H9 (cell line): ENCODE results near the gene UVRAG. TPM values are rescaled to one million over a fixed set of nuclear protein-coding genes. Genes with fewer than 3 reads are reported as not detected.

Source experiments
- DNase-seq: peaks from one replicate; pipeline ENCODE4 v3.0.0-alpha.2; 2017
- H2AFZ ChIP-seq: one replicate; pipeline ENCODE4 v1.6.1; 2013; ENCODE audit warnings: mild to moderate bottlenecking, low read length, control low read depth, moderate library complexity
- H2AK5ac ChIP-seq: 2 replicates; pipeline ENCODE4 v1.6.1; 2013; ENCODE audit warnings: low read length, control low read depth, mixed read lengths; ENCODE audit not compliant: insufficient read length
- H2BK120ac ChIP-seq: one replicate; pipeline ENCODE4 v1.6.1; 2013; ENCODE audit warnings: low read depth, mild to moderate bottlenecking, low read length, control low read depth, inconsistent platforms; ENCODE audit not compliant: poor library complexity, severe bottlenecking
- H2BK12ac ChIP-seq: 2 replicates; pipeline ENCODE4 v1.6.1; 2013; ENCODE audit warnings: low read length, control low read depth, mixed read lengths, low read depth; ENCODE audit not compliant: insufficient read length
- H2BK15ac ChIP-seq: 2 replicates; pipeline ENCODE4 v1.6.1; 2013; ENCODE audit warnings: low read depth, low read length, control low read depth
- H2BK20ac ChIP-seq: one replicate; pipeline ENCODE4 v1.6.1; 2013; ENCODE audit warnings: low read depth, mild to moderate bottlenecking, low read length, control low read depth, inconsistent platforms; ENCODE audit not compliant: poor library complexity, severe bottlenecking
- H2BK5ac ChIP-seq: 2 replicates; pipeline ENCODE4 v1.6.1; 2013; ENCODE audit warnings: low read length, control low read depth, mixed read lengths; ENCODE audit not compliant: insufficient read length
- H3K14ac ChIP-seq: 2 replicates; pipeline ENCODE4 v1.6.1; 2013; ENCODE audit warnings: low read length, control low read depth; ENCODE audit not compliant: insufficient read depth
- H3K18ac ChIP-seq: 2 replicates; pipeline ENCODE4 v1.6.1; 2013; ENCODE audit warnings: low read depth, mild to moderate bottlenecking, mixed read lengths, low read length, control low read depth; ENCODE audit not compliant: insufficient read length
- H3K23ac ChIP-seq: 2 replicates; pipeline ENCODE4 v1.6.1; 2013; ENCODE audit warnings: low read length, control low read depth, mixed read lengths, low read depth; ENCODE audit not compliant: insufficient read length
- H3K23me2 ChIP-seq: 2 replicates; pipeline ENCODE4 v1.6.1; 2013; ENCODE audit warnings: low read depth, mild to moderate bottlenecking, mixed read lengths, low read length, control low read depth; ENCODE audit not compliant: insufficient read length, poor library complexity, severe bottlenecking
- H3K27ac ChIP-seq: 2 replicates; pipeline ENCODE4 v1.5.1; 2013; ENCODE audit warnings: low read length, control low read depth, mixed read lengths, low read depth; ENCODE audit not compliant: insufficient read length
- H3K27me3 ChIP-seq: 2 replicates; pipeline ENCODE4 v1.6.1; 2013; ENCODE audit warnings: low read length, control low read depth, inconsistent platforms; ENCODE audit not compliant: insufficient read depth
- H3K4ac ChIP-seq: 2 replicates; pipeline ENCODE4 v1.6.1; 2013; ENCODE audit warnings: low read depth, mild to moderate bottlenecking, control low read depth, inconsistent platforms, low read length, moderate library complexity
- H3K4me1 ChIP-seq: 2 replicates; pipeline ENCODE4 v1.6.1; 2013; ENCODE audit warnings: low read length, control low read depth, inconsistent platforms; ENCODE audit not compliant: insufficient read depth
- H3K4me2 ChIP-seq: 2 replicates; pipeline ENCODE4 v1.6.1; 2013; ENCODE audit warnings: low read length, control low read depth, mixed read lengths; ENCODE audit not compliant: insufficient read length, insufficient read depth
- H3K56ac ChIP-seq: 2 replicates; pipeline ENCODE4 v1.6.1; 2013; ENCODE audit warnings: low read depth, mild to moderate bottlenecking, mixed read lengths, low read length, control low read depth; ENCODE audit not compliant: insufficient read length
- H3K79me1 ChIP-seq: 2 replicates; pipeline ENCODE4 v1.6.1; 2013; ENCODE audit warnings: low read depth, mild to moderate bottlenecking, moderate library complexity, low read length, control low read depth, inconsistent platforms; ENCODE audit not compliant: insufficient read depth, poor library complexity, severe bottlenecking
- H3K79me2 ChIP-seq: 2 replicates; pipeline ENCODE4 v1.6.1; 2013; ENCODE audit warnings: low read length, control low read depth, inconsistent platforms; ENCODE audit not compliant: insufficient read depth
- H3K9ac ChIP-seq: 2 replicates; pipeline ENCODE4 v1.6.1; 2013; ENCODE audit warnings: low read length, control low read depth, mixed read lengths; ENCODE audit not compliant: insufficient read length; ENCODE audit errors: extremely low read depth
- H3K9me3 ChIP-seq: one replicate; pipeline ENCODE4 v1.6.1; 2013; ENCODE audit warnings: low read depth, low read length, inconsistent platforms; ENCODE audit not compliant: control insufficient read depth
- H3T11ph ChIP-seq: one replicate; pipeline ENCODE4 v1.6.1; 2013; ENCODE audit warnings: mild to moderate bottlenecking, low read length, control low read depth, inconsistent platforms
- H4K20me1 ChIP-seq: one replicate; pipeline ENCODE4 v1.6.1; 2013; ENCODE audit not compliant: control insufficient read depth, insufficient read length, insufficient read depth
- H4K5ac ChIP-seq: 2 replicates; pipeline ENCODE4 v1.6.1; 2013; ENCODE audit warnings: low read depth, mild to moderate bottlenecking, mixed read lengths, low read length, control low read depth; ENCODE audit not compliant: insufficient read length
- H4K8ac ChIP-seq: replicated peaks from 2 replicates; pipeline ENCODE4 v1.6.1; 2013; ENCODE audit warnings: low read length, control low read depth, mixed read lengths, low read depth; ENCODE audit not compliant: insufficient read length
- H4K91ac ChIP-seq: 2 replicates; pipeline ENCODE4 v1.6.1; 2013; ENCODE audit warnings: low read depth, mild to moderate bottlenecking, moderate library complexity, mixed read lengths, low read length, control low read depth; ENCODE audit not compliant: insufficient read length
- H3K27ac Mint-ChIP-seq, 3 experiments: 2 replicates in 2 of 3; 3 replicates in 1 of 3; pipeline ENCODE4 v1.8.0; 2020 to 2021; ENCODE audit warnings: mixed read lengths in 3 of 3, mild to moderate bottlenecking in 1 of 3, moderate library complexity in 1 of 3
- H3K27me3 Mint-ChIP-seq: 2 replicates; pipeline ENCODE4 v1.8.0; 2021; ENCODE audit warnings: low read depth, mild to moderate bottlenecking, moderate library complexity, mixed read lengths
- H3K36me3 Mint-ChIP-seq, 3 experiments: 2 replicates in 2 of 3; 3 replicates in 1 of 3; pipeline ENCODE4 v1.8.0; 2020 to 2021; ENCODE audit warnings: low read depth in 3 of 3, mixed read lengths in 3 of 3; ENCODE audit not compliant: insufficient read depth in 1 of 3
- H3K4me1 Mint-ChIP-seq, 2 experiments: 2 replicates each; pipeline ENCODE4 v1.8.0; 2020; ENCODE audit warnings: mixed read lengths in 2 of 2
- H3K4me3 Mint-ChIP-seq, 2 experiments: 2 replicates in 1 of 2; 3 replicates in 1 of 2; pipeline ENCODE4 v1.8.0; 2020 to 2021; ENCODE audit warnings: mild to moderate bottlenecking in 2 of 2, mixed read lengths in 2 of 2, moderate library complexity in 1 of 2
- H3K9me3 Mint-ChIP-seq, 2 experiments: 2 replicates in 1 of 2; 3 replicates in 1 of 2; pipeline ENCODE4 v1.8.0; 2020; ENCODE audit warnings: mild to moderate bottlenecking in 2 of 2, mixed read lengths in 2 of 2, moderate library complexity in 1 of 2
- CTCF ChIP-seq: fragments of 200-600 bp; sonication (generic); conservative IDR thresholded peaks from 3 replicates; pipeline ENCODE4 v1.8.0; 2021; ENCODE audit warnings: antibody characterized with exemption, mild to moderate bottlenecking
- WGBS: extraction: QIAGEN DNeasy Blood & Tissue Kit; methylation state at CpG from one replicate; pipeline ENCODE4 v1.1.7; 2013; ENCODE audit warnings: missing lambda C conversion rate, low lambda C conversion rate, mixed read lengths; ENCODE audit not compliant: insufficient read length; ENCODE audit errors: extremely low coverage; 5-methylcytosine and 5-hydroxymethylcytosine counted together
- total RNA-seq: library from RNA; stranded (reverse); gene quantifications from 2 replicates; pipeline ENCODE4 v1.2.1, GENCODE V29; 2021

The UVRAG gene
- total RNA-seq, 1 experiment from 2014 or later, result 18.5 TPM

- no peak for TF ChIP-seq CTCF
- H3K4me1 ChIP-seq, result no peaks in the 10 kb centered on the region
- no peak overlapping the region for H3K14ac ChIP-seq
- WGBS, result no CpG with 5 or more reads among the region's 2 CpGs
- no peak for DNase-seq
- Mint-ChIP-seq H3K27me3 (no peaks in the 10 kb centered on the region), H3K9me3 (no peaks in the 10 kb centered on the region), H3K4me3 (no peak overlapping the region), H3K36me3 (no peaks in the 10 kb centered on the region), H3K27ac (no peak overlapping the region), H3K4me1 (no peaks in the 10 kb centered on the region; a peak in 1 of 4 replicates)
- H2BK20ac ChIP-seq, result no peak overlapping the region
- no peak overlapping the region for H3K23ac ChIP-seq
- no peak overlapping the region for H3K18ac ChIP-seq
- H4K5ac ChIP-seq, result no peak overlapping the region
- H3K27ac ChIP-seq, result no peak overlapping the region
- H3K4me2 ChIP-seq, result no peak overlapping the region
- H3K27me3 ChIP-seq, result no peaks in the 10 kb centered on the region
- H2BK5ac ChIP-seq, result no peak overlapping the region
- no peak overlapping the region for H3K4ac ChIP-seq
- no peak overlapping the region for H2AFZ ChIP-seq
- H4K20me1 ChIP-seq, result no peaks in the 10 kb centered on the region
- no peak overlapping the region for H3K9ac ChIP-seq
- H2AK5ac ChIP-seq, result no peak overlapping the region
- H4K8ac ChIP-seq, result no peak overlapping the region
- no peak overlapping the region for H2BK15ac ChIP-seq
- H3K9me3 ChIP-seq, result no peaks in the 10 kb centered on the region
- H3K79me2 ChIP-seq, result no peaks in the 10 kb centered on the region
- H3K79me1 ChIP-seq, result peaks cover 3% of the 10 kb centered on the region
- no peak overlapping the region for H2BK120ac ChIP-seq
- no peak overlapping the region for H3T11ph ChIP-seq
- no peak overlapping the region for H3K56ac ChIP-seq
- no peaks in the 10 kb centered on the region for H3K23me2 ChIP-seq
- no peak overlapping the region for H2BK12ac ChIP-seq
- H4K91ac ChIP-seq, result no peak overlapping the region
These were observed 87.6 kb downstream of the UVRAG start for GRCh38 chr11:75902631-75903030.
